GM21381 (cell line): ENCODE data around the gene ARPP21.
"Not testable (repeated sequence)": the region's sequence is repeated elsewhere in the genome, so short reads cannot be mapped to it uniquely, and the experiment has no call there.

Experiments used
- ATAC-seq: cut with Tn5 transposase; IDR thresholded peaks from one replicate; pipeline ENCODE4 v1.9.1; 2021; ENCODE audit warnings: mild to moderate bottlenecking, moderate library complexity; ENCODE audit not compliant: unreplicated experiment

ARPP21 gene

DNA sequence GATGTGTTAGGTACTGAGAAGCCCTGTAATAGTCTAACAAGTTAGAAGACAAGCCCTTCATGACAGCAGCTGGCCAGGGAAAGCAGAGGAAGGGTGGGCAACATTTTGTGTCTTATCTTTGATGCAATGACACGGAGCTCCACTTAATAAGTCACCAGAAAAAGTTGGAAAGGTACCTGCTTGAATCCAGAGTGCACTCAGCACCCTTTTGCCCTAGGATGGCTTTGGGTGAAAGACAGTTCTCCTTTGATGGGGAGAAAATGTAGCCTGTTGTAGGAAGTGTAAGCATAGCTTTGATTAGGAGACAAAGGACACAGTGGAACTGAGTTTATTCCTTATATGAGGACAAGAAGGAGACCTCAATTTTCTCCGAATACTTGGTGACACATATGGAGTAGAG, 137.0 kb downstream of the ARPP21 start:
- ATAC-seq: no peak

DNA sequence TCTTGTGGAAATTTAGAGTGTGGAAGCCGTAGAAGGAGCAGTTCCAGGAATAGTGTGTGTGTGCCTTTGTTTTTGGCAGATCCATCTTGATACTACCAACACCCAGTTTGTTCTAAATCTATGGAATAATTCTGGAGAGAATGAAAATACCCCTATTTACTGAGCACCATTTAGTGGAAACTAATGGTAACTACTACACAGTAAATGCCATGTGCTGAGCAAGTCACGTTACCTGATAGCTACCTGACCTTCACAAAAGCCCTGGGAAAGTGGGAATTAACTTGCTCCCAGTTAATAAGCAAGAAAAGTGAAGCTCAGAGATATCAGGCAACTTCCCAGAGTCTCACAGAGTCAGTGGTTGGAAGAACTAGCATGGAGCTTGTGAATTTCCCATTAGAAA, 137.7 kb downstream of the ARPP21 start:
- ATAC-seq: no peak

DNA sequence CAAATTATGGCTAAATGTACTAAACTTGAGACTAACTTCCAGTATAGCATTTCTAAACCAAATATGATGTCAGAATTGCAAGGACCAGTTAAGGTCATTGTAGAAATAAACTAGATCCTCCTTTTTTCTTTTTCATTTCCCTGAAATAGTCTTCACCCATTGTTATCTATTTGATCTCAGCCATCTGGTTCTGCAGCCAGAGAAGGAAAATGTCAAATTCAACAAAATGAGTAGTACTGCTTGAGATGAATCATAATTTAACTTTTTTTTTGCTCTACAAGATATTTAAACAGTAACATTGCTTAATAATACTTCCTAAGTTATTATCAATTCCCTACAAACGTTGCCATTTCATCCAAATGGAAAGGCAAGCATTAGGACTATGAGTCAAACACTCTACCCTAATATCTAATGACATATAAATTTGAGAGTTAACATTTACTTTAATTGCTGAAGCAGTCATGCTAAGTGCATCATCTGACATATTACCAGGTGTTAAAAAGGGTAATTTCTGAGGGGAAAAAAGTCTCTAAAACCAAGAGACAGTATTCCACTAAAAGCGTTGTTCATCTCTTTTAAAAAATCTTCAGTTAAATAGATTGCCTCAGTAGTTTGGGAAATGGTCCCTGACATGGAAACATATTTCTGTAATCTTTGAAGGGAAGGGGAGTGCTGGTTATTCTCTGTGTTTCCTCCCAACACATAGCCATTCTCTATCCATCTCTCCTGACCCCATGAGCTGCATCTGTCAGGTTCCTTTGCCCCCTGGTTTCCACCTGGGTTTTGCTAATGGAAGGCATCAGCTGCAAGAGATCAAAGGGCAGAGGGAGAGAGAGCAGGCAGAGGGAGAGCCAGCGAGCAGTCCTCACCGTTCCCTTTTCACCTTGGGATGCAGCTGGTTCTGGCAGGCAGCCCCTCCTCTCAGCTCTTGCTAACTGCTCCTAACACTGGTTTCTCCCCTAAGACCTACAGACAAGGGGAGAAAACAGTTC, 138.5 kb downstream of the ARPP21 start:
- no peak for ATAC-seq

DNA sequence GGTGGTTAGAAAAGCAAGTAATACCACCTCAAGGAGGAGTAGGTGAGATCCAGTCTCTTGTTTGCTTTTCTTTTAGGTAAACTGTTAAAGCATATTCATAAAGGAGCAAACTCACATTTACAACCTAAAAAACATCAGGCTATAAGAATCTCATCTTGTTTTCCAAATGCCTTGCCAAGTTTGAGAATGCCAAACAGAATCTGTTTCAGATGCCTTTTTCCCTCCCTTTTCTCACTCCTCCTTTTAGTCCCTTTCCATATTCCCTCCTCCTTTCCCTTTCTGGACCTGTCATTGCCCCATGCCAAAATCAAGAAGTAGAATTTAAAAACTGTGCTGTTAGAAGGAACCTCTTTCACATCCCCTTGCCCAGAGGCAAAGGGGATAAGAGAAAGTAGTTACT, 140.3 kb downstream of the ARPP21 start:
- no peak for ATAC-seq

DNA sequence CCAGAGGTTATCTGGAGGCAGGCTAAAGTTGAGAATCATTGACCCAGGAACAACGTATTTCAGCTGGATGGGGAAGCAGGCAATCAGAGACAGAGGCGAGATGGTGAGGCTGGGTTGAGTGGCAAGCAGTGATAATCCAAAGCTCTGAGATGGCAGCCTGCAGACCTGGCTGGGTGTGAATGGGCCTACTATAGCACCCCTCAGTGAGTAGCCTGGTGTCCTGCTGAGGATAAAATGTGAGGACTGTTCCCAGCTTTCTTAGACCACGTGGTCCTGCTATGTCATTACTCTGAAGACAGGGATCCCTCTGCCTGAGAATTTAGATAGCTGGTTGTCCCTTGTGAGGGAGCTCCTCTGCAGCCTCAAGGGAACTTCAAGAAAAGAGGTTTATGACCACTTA, 141.5 kb downstream of the ARPP21 start:
- ATAC-seq: no peak

DNA sequence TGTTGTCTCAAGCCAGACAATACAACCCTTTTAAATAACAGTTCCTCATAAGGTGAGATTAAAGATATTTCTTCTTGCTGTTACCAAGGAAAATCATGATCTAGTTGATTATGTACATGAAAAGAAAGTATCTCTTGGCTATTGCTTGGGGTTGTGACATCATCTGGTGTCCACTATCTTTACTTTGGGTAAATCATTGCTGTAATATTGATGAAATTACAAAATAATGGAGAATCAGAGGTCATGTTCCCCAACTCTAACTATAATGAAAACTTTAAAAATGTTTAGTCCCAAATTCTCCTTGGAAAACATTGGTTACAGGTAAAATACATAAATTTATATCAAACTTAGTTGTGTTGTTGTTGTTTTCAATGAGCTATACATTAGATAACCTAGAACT, 142.2 kb downstream of the ARPP21 start:
- no peak for ATAC-seq

DNA sequence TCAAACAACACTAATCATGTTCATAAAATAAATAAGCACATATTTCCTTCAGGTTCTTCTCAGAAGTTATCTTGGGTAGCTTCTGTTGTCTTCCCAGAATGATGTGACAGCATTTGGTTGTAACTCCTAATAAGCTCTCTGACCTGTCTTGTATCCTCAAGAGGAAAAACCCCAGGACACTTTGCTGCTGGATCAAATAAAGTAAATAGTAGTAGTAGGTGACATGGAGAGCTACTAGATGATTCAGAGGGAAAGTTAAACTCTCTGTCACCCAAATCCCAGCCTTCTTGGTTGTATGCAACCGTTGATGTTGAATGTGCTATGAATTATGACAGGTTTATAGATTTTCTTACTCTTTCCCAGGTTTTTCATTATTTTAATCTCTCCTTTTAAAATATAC, 143.0 kb downstream of the ARPP21 start:
- ATAC-seq: no peak

DNA sequence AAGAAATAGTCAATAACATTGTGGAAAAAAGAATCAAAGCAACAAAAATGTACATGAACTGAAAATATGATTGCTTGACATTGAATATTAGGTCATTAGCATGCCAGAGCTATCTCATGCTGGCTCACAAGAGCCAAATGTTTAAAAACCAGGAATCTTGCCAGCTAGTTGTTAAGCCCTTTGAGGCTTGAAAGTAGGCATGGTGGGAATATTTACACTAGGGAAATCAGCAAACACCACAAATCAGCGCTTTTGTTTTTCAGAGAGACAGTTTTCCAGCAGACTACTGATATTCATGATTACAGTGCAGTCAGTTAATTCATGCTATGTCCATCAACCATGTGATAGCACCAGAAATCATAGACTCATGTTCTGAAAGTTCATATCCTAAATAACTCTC, 144.8 kb downstream of the ARPP21 start:
- no peak for ATAC-seq

DNA sequence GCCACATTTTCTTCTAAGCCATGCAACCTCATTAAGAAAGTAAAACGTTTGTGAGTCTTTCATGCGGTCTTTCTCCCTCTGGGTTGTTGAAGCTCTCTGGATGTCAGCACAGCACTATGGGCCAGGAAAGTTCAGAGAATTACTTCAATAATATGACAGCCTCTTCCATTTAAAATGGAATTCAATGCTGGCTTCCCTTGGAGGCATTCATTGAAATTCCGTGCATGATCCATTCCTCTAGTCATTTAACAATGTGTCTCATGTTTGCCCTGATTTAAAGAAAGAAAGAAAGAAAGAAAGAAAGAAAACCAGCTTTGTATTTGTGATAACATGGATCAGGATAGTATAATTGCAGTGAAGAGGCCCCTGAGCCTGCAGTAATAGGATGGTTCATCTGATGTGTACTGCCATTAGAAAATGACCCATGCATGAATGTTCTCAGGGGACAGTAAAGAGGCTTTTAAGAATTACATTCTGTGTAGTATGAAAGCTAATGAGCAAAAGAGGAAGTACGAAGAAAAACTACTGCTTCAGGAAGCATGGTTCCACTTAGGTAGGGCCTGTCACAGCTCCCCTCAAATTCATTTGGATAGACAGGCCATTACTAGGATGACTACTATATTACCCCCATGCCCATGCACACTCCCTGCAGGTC, 146.0 kb downstream of the ARPP21 start:
- ATAC-seq: no peak

DNA sequence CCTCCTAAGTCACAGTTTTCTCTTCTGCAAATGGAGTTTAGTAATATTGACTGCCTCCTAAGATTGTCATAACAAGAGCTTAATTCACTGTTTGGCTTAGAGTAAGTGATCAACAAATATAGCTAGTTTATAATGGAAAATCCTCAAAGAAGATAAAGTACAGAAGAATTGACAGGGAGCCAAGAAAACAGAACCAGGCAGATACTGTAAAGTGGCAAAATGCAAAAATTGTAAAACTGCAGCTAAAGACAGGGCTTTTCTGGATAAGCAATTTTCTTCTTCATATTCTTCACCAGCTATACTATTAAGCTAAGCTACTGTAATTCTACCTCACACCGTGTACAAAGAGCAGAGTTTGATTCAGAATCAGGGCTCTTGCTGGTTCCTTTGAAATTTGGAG, 148.6 kb downstream of the ARPP21 start:
- ATAC-seq: no peak

DNA sequence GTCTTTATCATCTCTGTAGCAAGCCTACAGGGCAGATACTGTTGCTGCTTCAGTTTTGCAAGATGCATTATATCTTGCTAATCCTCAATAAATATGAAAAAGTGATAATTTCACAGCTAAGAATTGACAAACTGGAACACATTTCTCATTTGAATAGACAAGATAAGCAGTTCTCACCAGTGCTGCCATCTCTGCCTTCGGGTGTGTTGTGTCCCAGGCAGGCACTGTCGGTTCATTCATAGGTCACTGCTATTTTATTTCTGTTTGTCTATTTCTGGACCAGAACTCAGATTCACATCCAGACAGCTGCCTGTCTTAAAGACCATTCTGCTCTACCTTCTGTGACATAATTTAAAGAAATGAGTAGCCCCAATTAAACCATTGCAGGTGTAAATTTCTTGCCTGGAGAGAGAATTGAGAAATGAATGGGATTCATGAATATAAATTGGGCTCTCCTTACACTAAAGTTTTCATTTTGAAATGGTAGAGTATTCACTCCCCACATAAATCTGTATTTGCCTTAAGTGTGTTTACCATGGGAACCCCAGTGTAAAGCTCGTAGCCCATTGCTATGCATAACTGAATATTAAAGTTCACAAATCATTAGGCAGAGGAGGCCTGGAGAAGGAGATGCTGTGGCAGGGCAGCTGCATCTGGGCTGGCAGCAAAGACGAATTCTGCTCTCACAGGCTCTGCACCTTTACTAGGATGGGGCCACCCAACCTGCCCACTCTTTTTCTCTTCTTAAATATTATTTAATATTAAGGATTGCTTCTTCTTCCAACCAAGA, 149.9 kb downstream of the ARPP21 start:
- no peak for ATAC-seq

DNA sequence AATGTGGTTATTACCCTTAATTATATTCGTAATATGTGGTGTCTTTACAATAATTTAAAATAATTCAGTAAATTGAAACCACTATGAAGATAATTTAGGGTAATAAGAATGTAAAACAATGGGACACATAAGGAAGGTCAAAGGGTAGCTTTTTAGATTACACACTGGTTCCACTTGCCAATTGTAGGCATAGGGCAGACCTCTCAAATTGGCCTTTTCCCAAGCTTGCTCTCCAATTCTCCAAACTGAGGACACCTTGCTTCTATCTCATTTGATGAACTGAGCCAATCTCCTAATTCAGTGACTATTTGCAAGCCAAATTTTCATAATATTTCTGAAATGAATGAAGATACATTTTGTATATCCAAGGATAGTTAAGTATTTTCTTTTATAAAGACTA, 151.4 kb downstream of the ARPP21 start:
- ATAC-seq: no peak

DNA sequence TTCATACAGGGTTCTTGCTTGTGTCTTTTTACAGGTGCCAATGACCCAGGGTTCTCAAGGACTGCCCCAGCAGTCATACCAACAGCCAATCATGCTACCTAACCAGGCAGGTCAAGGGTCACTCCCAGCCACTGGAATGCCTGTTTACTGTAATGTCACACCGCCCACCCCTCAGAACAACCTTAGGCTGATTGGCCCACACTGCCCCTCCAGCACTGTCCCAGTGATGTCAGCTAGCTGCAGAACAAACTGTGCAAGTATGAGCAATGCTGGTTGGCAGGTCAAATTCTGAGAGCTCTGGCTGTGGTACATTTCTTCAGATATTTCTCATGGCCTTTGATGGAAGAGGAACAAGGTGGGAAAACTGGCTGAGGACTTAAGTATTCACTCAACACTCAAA, 154.3 kb downstream of the ARPP21 start:
- no peak for ATAC-seq

DNA sequence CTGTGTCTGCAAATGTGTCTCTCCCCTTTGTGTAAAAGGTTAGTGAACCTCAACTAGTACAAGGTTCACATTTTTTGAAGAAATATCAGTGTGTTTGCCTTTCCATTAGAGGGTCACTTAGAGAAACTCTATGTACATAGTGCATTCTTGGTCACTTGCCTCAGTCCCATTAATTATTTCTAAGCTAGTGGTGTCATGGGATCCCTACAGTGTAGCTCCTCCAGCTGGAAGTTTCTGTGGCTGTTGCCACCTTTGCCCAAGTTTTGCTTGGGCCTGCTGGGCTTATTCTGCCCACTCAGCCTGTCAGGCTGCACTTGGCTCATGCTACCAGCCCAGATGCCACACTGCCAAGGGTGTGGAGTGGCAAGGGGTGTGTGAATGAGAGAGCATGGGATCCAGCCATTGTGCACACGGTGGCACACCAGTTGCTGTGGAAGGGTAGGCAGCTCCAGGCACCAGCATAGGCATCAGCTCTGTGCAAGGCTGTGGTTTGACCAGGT, 161.7 kb downstream of the ARPP21 start:
- no peak for ATAC-seq

DNA sequence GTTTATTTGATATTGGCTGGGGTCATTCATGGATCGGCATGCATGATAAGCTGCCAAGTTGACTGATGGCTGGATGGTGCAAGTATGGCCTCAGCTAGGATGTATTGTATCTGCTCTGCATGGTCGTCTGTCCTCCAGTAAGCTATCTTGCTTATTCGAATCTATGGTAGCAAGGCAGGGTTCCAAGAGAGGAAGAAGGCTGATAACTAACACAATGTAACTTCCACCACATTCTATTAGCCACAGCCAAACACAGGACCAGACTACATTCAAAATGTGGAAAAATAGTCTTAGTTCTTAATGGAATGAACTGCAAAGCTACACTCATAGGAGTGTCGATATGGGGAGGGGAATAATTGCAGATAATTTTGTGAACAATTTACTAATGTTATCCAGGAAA, 175.2 kb downstream of the ARPP21 start:
- ATAC-seq: no peak

DNA sequence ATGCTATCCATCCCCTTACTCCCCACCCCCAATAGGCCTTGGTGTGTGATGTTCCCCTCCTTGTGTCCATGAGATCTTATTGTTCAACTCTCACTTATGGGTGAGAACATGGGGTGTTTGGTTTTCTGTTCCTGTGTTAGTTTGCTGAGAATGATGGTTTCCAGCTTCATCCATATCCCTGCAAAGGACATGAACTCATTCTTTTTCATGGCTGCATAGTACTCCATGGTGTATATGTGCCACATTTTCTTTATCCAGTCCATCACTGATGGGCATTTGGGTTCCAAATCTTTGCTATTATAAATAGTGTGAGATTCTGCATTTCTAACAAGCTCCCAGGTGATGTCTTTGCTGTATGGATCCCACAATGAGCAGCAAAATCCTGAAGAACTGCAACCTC, 176.5 kb downstream of the ARPP21 start:
- ATAC-seq: not testable (repeated sequence)

DNA sequence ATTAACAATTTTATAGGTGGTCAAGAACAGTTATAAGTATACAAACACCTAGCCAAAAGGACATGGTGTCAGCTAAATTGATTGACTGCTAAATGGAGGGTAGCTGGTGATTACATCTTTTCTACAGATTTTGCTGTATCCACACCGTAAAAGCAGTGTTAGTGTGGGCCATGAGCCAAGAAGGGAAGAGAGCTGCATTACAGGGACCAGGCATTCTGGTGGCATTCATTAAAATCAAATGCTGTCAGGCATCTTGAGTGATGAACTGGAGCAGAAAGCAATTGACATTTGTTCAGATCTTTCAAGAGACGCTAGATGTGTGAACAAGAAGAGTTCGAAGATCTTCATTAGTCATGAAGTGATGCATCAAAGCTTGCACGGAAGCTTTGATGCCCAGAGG, 177.9 kb downstream of the ARPP21 start:
- ATAC-seq: no peak

DNA sequence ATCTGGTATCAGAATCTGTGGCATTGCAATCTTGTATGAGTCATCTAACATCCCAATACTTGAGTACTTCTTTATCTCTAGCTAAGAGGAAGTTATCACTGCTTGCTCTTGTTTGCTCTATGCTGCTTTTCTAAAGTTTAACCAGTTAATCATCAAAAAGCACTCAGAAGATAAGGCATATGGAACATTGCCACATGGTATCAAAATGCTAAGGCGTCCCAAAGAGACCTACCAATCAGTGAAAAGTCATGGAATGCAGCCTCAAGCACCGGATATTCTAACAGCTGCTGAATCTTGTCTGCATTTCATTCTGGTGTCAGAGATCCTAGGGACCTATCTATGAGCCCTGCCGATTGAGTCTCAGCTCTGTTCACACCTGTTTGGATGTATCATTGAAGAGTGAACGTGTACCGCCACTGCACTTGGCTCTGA, 192.8 kb downstream of the ARPP21 start:
- ATAC-seq: no peak
